Tibial artery (tissue), 4 donors: ENCODE measurements around the gene YJEFN3.
A peak's percentile ranks its signal among the peaks of the same experiment; 100 is the strongest.

Experiments
- DNase-seq, 2 donors: peaks; one replicate each; pipeline ENCODE4 v3.0.0-alpha.2; 2019
- H3K27ac ChIP-seq, 2 donors: fragments of 200-600 bp; sonication (generic) in 1 of 2; 1 replicate in 1 of 2; 2 replicates in 1 of 2; pipeline ENCODE4 v1.5.1; 2018 to 2019; ENCODE audit warnings: mild to moderate bottlenecking in 1 of 2
- H3K27me3 ChIP-seq, 2 donors: fragments of 200-600 bp; sonication (generic) in 1 of 2; one replicate each; pipeline versions ENCODE4 v1.5.1 to v1.6.0; 2016 to 2019
- H3K36me3 ChIP-seq, 3 donors: fragments of 200-600 bp; sonication (generic) in 2 of 3; one replicate each; pipeline ENCODE4 v1.5.1; 2016 to 2019; ENCODE audit warnings: mild to moderate bottlenecking in 2 of 3
- H3K4me1 ChIP-seq, 4 donors: fragments of 200-600 bp; sonication (generic) in 2 of 4; 1 replicate in 3 of 4; 2 replicates in 1 of 4; pipeline ENCODE4 v1.5.1; 2016 to 2019
- H3K4me3 ChIP-seq, 2 donors: fragments of 200-600 bp; sonication (generic) in 1 of 2; 1 replicate in 1 of 2; 2 replicates in 1 of 2; pipeline ENCODE4 v1.5.1; 2018 to 2019; ENCODE audit warnings: mild to moderate bottlenecking in 2 of 2
- H3K9me3 ChIP-seq, 3 donors: fragments of 200-600 bp; sonication (generic) in 1 of 3; one replicate each; pipeline ENCODE4 v1.5.1; 2016 to 2019
- CTCF ChIP-seq, 2 experiments: fragments of 200-600 bp in 1 of 2; fragments of 450-650 bp in 1 of 2; IDR thresholded peaks; one replicate each; pipeline ENCODE4 v1.5.1; 2017 to 2019; ENCODE audit warnings: antibody characterized with exemption in 2 of 2, mild to moderate bottlenecking in 1 of 2, moderate library complexity in 1 of 2
- intact Hi-C: fragments of 100-400 bp; cut with DNase I; formaldehyde crosslinking; loops from one replicate; pipeline ENCODE4 v1.15.0; 2023; ENCODE audit warnings: low total_unique reads

The YJEFN3 gene

GRCh38 chr19:19529783-19530422, 1.2 kb downstream of the YJEFN3 start:
- TF ChIP-seq CTCF (IDR thresholded peaks at IDR 0.05), result no peak
- H3K27ac ChIP-seq, result no peak overlapping the region
- H3K4me1 ChIP-seq, result peaks cover 0 to 17% (median 11%) of the 10 kb centered on the region in 4 donors
- H3K9me3 ChIP-seq, result no peaks in the 10 kb centered on the region
- no peaks in the 10 kb centered on the region for H3K27me3 ChIP-seq
- no peak overlapping the region for H3K4me3 ChIP-seq
- DNase-seq, result no peak
- H3K36me3 ChIP-seq, result peaks cover 14 to 55% (median 21%) of the 10 kb centered on the region in 3 donors
- intact Hi-C loops, result loop anchor here (5.0 to 10.0 kb wide), 2 partner anchors 112 to 425 kb away; partner anchors contain the start of gene GMIP

GRCh38 chr19:19530423-19530804, 1.7 kb downstream of the YJEFN3 start:
- no peak overlapping the region for H3K4me3 ChIP-seq
- H3K9me3 ChIP-seq, result no peaks in the 10 kb centered on the region
- DNase-seq, result no peak
- no peak for TF ChIP-seq CTCF (IDR thresholded peaks at IDR 0.05)
- peaks cover 14 to 53% (median 21%) of the 10 kb centered on the region in 3 donors for H3K36me3 ChIP-seq
- no peaks in the 10 kb centered on the region for H3K27me3 ChIP-seq
- intact Hi-C loops, result loop anchor here (5.0 to 10.0 kb wide), 2 partner anchors 112 to 424 kb away; partner anchors contain the start of gene GMIP
- no peak overlapping the region for H3K27ac ChIP-seq
- peaks cover 0 to 17% (median 11%) of the 10 kb centered on the region in 4 donors for H3K4me1 ChIP-seq

- Histone ChIP-seq H3K4me3 (no peak overlapping the region), H3K9me3 (no peaks in the 10 kb centered on the region)
- intact Hi-C loops, result loop anchor here (5.0 to 10.0 kb wide), 2 partner anchors 111 to 424 kb away; partner anchors contain the start of gene GMIP
Measured at GRCh38 chr19:19530889-19531288, 2.2 kb downstream of the YJEFN3 start.

GRCh38 chr19:19531951-19532805, 3.5 kb downstream of the YJEFN3 start:
- DNase-seq, result peak; percentile 82 to 88
- no peak overlapping the region for H3K4me3 ChIP-seq
- H3K9me3 ChIP-seq, result no peaks in the 10 kb centered on the region
- intact Hi-C loops, result loop anchor here (5.0 to 10.0 kb wide), 2 partner anchors 110 to 423 kb away; partner anchors contain the start of gene GMIP
- H3K36me3 ChIP-seq, result peaks cover 7 to 40% (median 9%) of the 10 kb centered on the region in 3 donors
- peak; percentile 90 to 96 for TF ChIP-seq CTCF (IDR thresholded peaks at IDR 0.05)
- peaks cover 0 to 17% (median 13%) of the 10 kb centered on the region in 4 donors for H3K4me1 ChIP-seq
- H3K27ac ChIP-seq, result no peak overlapping the region
- H3K27me3 ChIP-seq, result peaks cover 0 to 1% of the 10 kb centered on the region in 2 donors

More at GRCh38 chr19:19530889-19531288, 2.2 kb downstream of the YJEFN3 start:
- H3K27ac ChIP-seq, result no peak overlapping the region
- H3K36me3 ChIP-seq, result peaks cover 14 to 53% (median 17%) of the 10 kb centered on the region in 3 donors
- TF ChIP-seq CTCF (IDR thresholded peaks at IDR 0.05), result no peak
- no peaks in the 10 kb centered on the region for H3K27me3 ChIP-seq
- DNase-seq, result no peak
- peaks cover 0 to 17% (median 11%) of the 10 kb centered on the region in 4 donors for H3K4me1 ChIP-seq

- Histone ChIP-seq H3K4me3 (no peak overlapping the region), H3K9me3 (no peaks in the 10 kb centered on the region), H3K27ac (no peak overlapping the region), H3K27me3 (peaks cover 0 to 8% of the 10 kb centered on the region in 2 donors), H3K4me1 (peaks cover 0 to 25% (median 17%) of the 10 kb centered on the region in 4 donors), H3K36me3 (peaks cover under 1 to 31% (median under 1%) of the 10 kb centered on the region in 3 donors)
- TF ChIP-seq CTCF (IDR thresholded peaks at IDR 0.05), result no peak
- intact Hi-C loops, result loop anchor here (5.0 to 10.0 kb wide), 2 partner anchors 109 to 422 kb away; partner anchors contain the start of gene GMIP
- no peak for DNase-seq
Measured at GRCh38 chr19:19532806-19533701, 4.3 kb downstream of the YJEFN3 start.
